H9 (cell line): ENCODE results near the gene MCU. TPM values are rescaled to one million over a fixed set of nuclear protein-coding genes. Genes with fewer than 3 reads are reported as not detected.

Experiments
- DNase-seq: peaks from one replicate; pipeline ENCODE4 v3.0.0-alpha.2; 2017
- H2AFZ ChIP-seq: one replicate; pipeline ENCODE4 v1.6.1; 2013; ENCODE audit warnings: mild to moderate bottlenecking, low read length, control low read depth, moderate library complexity
- H2AK5ac ChIP-seq: 2 replicates; pipeline ENCODE4 v1.6.1; 2013; ENCODE audit warnings: low read length, control low read depth, mixed read lengths; ENCODE audit not compliant: insufficient read length
- H2BK120ac ChIP-seq: one replicate; pipeline ENCODE4 v1.6.1; 2013; ENCODE audit warnings: low read depth, mild to moderate bottlenecking, low read length, control low read depth, inconsistent platforms; ENCODE audit not compliant: poor library complexity, severe bottlenecking
- H2BK12ac ChIP-seq: 2 replicates; pipeline ENCODE4 v1.6.1; 2013; ENCODE audit warnings: low read length, control low read depth, mixed read lengths, low read depth; ENCODE audit not compliant: insufficient read length
- H2BK15ac ChIP-seq: 2 replicates; pipeline ENCODE4 v1.6.1; 2013; ENCODE audit warnings: low read depth, low read length, control low read depth
- H2BK20ac ChIP-seq: one replicate; pipeline ENCODE4 v1.6.1; 2013; ENCODE audit warnings: low read depth, mild to moderate bottlenecking, low read length, control low read depth, inconsistent platforms; ENCODE audit not compliant: poor library complexity, severe bottlenecking
- H2BK5ac ChIP-seq: 2 replicates; pipeline ENCODE4 v1.6.1; 2013; ENCODE audit warnings: low read length, control low read depth, mixed read lengths; ENCODE audit not compliant: insufficient read length
- H3K14ac ChIP-seq: 2 replicates; pipeline ENCODE4 v1.6.1; 2013; ENCODE audit warnings: low read length, control low read depth; ENCODE audit not compliant: insufficient read depth
- H3K18ac ChIP-seq: 2 replicates; pipeline ENCODE4 v1.6.1; 2013; ENCODE audit warnings: low read depth, mild to moderate bottlenecking, mixed read lengths, low read length, control low read depth; ENCODE audit not compliant: insufficient read length
- H3K23ac ChIP-seq: 2 replicates; pipeline ENCODE4 v1.6.1; 2013; ENCODE audit warnings: low read length, control low read depth, mixed read lengths, low read depth; ENCODE audit not compliant: insufficient read length
- H3K23me2 ChIP-seq: 2 replicates; pipeline ENCODE4 v1.6.1; 2013; ENCODE audit warnings: low read depth, mild to moderate bottlenecking, mixed read lengths, low read length, control low read depth; ENCODE audit not compliant: insufficient read length, poor library complexity, severe bottlenecking
- H3K27ac ChIP-seq: 2 replicates; pipeline ENCODE4 v1.5.1; 2013; ENCODE audit warnings: low read length, control low read depth, mixed read lengths, low read depth; ENCODE audit not compliant: insufficient read length
- H3K27me3 ChIP-seq: 2 replicates; pipeline ENCODE4 v1.6.1; 2013; ENCODE audit warnings: low read length, control low read depth, inconsistent platforms; ENCODE audit not compliant: insufficient read depth
- H3K4ac ChIP-seq: 2 replicates; pipeline ENCODE4 v1.6.1; 2013; ENCODE audit warnings: low read depth, mild to moderate bottlenecking, control low read depth, inconsistent platforms, low read length, moderate library complexity
- H3K4me1 ChIP-seq: 2 replicates; pipeline ENCODE4 v1.6.1; 2013; ENCODE audit warnings: low read length, control low read depth, inconsistent platforms; ENCODE audit not compliant: insufficient read depth
- H3K4me2 ChIP-seq: 2 replicates; pipeline ENCODE4 v1.6.1; 2013; ENCODE audit warnings: low read length, control low read depth, mixed read lengths; ENCODE audit not compliant: insufficient read length, insufficient read depth
- H3K56ac ChIP-seq: 2 replicates; pipeline ENCODE4 v1.6.1; 2013; ENCODE audit warnings: low read depth, mild to moderate bottlenecking, mixed read lengths, low read length, control low read depth; ENCODE audit not compliant: insufficient read length
- H3K79me1 ChIP-seq: 2 replicates; pipeline ENCODE4 v1.6.1; 2013; ENCODE audit warnings: low read depth, mild to moderate bottlenecking, moderate library complexity, low read length, control low read depth, inconsistent platforms; ENCODE audit not compliant: insufficient read depth, poor library complexity, severe bottlenecking
- H3K79me2 ChIP-seq: 2 replicates; pipeline ENCODE4 v1.6.1; 2013; ENCODE audit warnings: low read length, control low read depth, inconsistent platforms; ENCODE audit not compliant: insufficient read depth
- H3K9ac ChIP-seq: 2 replicates; pipeline ENCODE4 v1.6.1; 2013; ENCODE audit warnings: low read length, control low read depth, mixed read lengths; ENCODE audit not compliant: insufficient read length; ENCODE audit errors: extremely low read depth
- H3K9me3 ChIP-seq: one replicate; pipeline ENCODE4 v1.6.1; 2013; ENCODE audit warnings: low read depth, low read length, inconsistent platforms; ENCODE audit not compliant: control insufficient read depth
- H3T11ph ChIP-seq: one replicate; pipeline ENCODE4 v1.6.1; 2013; ENCODE audit warnings: mild to moderate bottlenecking, low read length, control low read depth, inconsistent platforms
- H4K20me1 ChIP-seq: one replicate; pipeline ENCODE4 v1.6.1; 2013; ENCODE audit not compliant: control insufficient read depth, insufficient read length, insufficient read depth
- H4K5ac ChIP-seq: 2 replicates; pipeline ENCODE4 v1.6.1; 2013; ENCODE audit warnings: low read depth, mild to moderate bottlenecking, mixed read lengths, low read length, control low read depth; ENCODE audit not compliant: insufficient read length
- H4K8ac ChIP-seq: replicated peaks from 2 replicates; pipeline ENCODE4 v1.6.1; 2013; ENCODE audit warnings: low read length, control low read depth, mixed read lengths, low read depth; ENCODE audit not compliant: insufficient read length
- H4K91ac ChIP-seq: 2 replicates; pipeline ENCODE4 v1.6.1; 2013; ENCODE audit warnings: low read depth, mild to moderate bottlenecking, moderate library complexity, mixed read lengths, low read length, control low read depth; ENCODE audit not compliant: insufficient read length
- H3K27ac Mint-ChIP-seq, 3 experiments: 2 replicates in 2 of 3; 3 replicates in 1 of 3; pipeline ENCODE4 v1.8.0; 2020 to 2021; ENCODE audit warnings: mixed read lengths in 3 of 3, mild to moderate bottlenecking in 1 of 3, moderate library complexity in 1 of 3
- H3K27me3 Mint-ChIP-seq: 2 replicates; pipeline ENCODE4 v1.8.0; 2021; ENCODE audit warnings: low read depth, mild to moderate bottlenecking, moderate library complexity, mixed read lengths
- H3K36me3 Mint-ChIP-seq, 3 experiments: 2 replicates in 2 of 3; 3 replicates in 1 of 3; pipeline ENCODE4 v1.8.0; 2020 to 2021; ENCODE audit warnings: low read depth in 3 of 3, mixed read lengths in 3 of 3; ENCODE audit not compliant: insufficient read depth in 1 of 3
- H3K4me1 Mint-ChIP-seq, 2 experiments: 2 replicates each; pipeline ENCODE4 v1.8.0; 2020; ENCODE audit warnings: mixed read lengths in 2 of 2
- H3K4me3 Mint-ChIP-seq, 2 experiments: 2 replicates in 1 of 2; 3 replicates in 1 of 2; pipeline ENCODE4 v1.8.0; 2020 to 2021; ENCODE audit warnings: mild to moderate bottlenecking in 2 of 2, mixed read lengths in 2 of 2, moderate library complexity in 1 of 2
- H3K9me3 Mint-ChIP-seq, 2 experiments: 2 replicates in 1 of 2; 3 replicates in 1 of 2; pipeline ENCODE4 v1.8.0; 2020; ENCODE audit warnings: mild to moderate bottlenecking in 2 of 2, mixed read lengths in 2 of 2, moderate library complexity in 1 of 2
- CTCF ChIP-seq: fragments of 200-600 bp; sonication (generic); conservative IDR thresholded peaks from 3 replicates; pipeline ENCODE4 v1.8.0; 2021; ENCODE audit warnings: antibody characterized with exemption, mild to moderate bottlenecking
- WGBS: extraction: QIAGEN DNeasy Blood & Tissue Kit; methylation state at CpG from one replicate; pipeline ENCODE4 v1.1.7; 2013; ENCODE audit warnings: missing lambda C conversion rate, low lambda C conversion rate, mixed read lengths; ENCODE audit not compliant: insufficient read length; ENCODE audit errors: extremely low coverage; 5-methylcytosine and 5-hydroxymethylcytosine counted together
- total RNA-seq: library from RNA; stranded (reverse); gene quantifications from 2 replicates; pipeline ENCODE4 v1.2.1, GENCODE V29; 2021

Gene MCU
- total RNA-seq, 1 experiment from 2014 or later = 36.6 TPM

DNA sequence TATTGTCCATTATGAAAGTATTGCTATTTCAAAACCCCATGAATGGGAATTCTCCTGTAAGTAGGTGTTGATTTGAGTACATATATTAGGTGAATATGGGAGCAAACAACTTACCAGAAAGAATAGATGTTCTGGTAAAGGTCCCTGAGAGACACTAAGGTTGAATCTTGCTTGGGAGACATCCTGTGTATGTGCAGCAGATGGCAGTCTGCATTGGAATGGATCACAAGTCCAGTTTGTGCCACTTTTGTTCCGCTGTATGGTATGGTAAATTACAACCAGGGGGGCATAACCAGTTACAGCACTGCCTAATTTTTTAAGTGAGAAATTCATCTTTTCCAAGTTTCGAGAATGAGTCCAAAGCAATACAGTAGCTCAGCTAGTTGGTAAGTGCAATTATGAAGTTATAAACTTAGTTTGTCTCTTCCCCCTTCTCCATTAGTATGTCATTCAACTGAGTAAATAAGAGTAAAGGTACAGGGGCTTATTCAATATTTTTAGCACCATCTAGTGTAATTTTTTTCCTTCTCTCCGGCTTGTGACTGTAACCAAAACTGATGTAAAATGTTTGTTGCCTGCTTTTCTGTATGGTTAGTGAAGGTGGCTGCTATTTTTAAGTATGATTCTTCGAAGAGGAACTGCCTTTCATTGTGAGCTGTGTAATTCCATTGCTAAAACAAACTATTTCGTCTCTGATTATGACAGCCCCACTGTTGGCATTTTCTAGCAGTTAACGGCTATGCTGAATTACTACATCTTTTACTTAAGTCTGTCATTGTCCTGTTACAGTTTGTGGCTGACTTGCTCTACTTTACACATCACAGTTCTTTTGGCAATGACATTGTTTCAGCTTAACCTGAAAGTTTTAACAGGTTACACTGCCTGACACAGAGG, 2.8 kb downstream of the MCU start:
- no peak for DNase-seq
- H3K27me3 ChIP-seq = no peaks in the 10 kb centered on the region
- Mint-ChIP-seq H3K4me1 (peaks cover 26 to 32% of the 10 kb centered on the region in 2 experiments), H3K9me3 (no peaks in the 10 kb centered on the region; a peak in 1 of 5 replicates), H3K4me3 (no peak overlapping the region), H3K27ac (no peak overlapping the region), H3K27me3 (no peaks in the 10 kb centered on the region), H3K36me3 (no peaks in the 10 kb centered on the region)
- H2AFZ ChIP-seq = no peak overlapping the region
- H3K4me1 ChIP-seq = peaks cover 8% of the 10 kb centered on the region; the same call in 1 of the 2 replicates
- no peak overlapping the region for H4K5ac ChIP-seq
- no peak overlapping the region for H4K8ac ChIP-seq
- H4K20me1 ChIP-seq = no peaks in the 10 kb centered on the region
- no peaks in the 10 kb centered on the region for H3K9me3 ChIP-seq
- H3K4ac ChIP-seq = no peak overlapping the region
- H2BK120ac ChIP-seq = no peak overlapping the region
- H3K4me2 ChIP-seq = no peak overlapping the region
- H2BK5ac ChIP-seq = no peak overlapping the region
- peak; percentile 25; the same call in 1 of the 3 replicates for TF ChIP-seq CTCF
- H3K18ac ChIP-seq = no peak overlapping the region
- no CpG with 5 or more reads among the region's 6 CpGs for WGBS
- H4K91ac ChIP-seq = no peak overlapping the region
- peaks cover 4% of the 10 kb centered on the region for H3K79me1 ChIP-seq
- H2BK15ac ChIP-seq = no peak overlapping the region
- H3K27ac ChIP-seq = no peak overlapping the region
- H2BK12ac ChIP-seq = no peak overlapping the region
- H3K14ac ChIP-seq = no peak overlapping the region
- no peak overlapping the region for H3K23ac ChIP-seq
- no peak overlapping the region for H2BK20ac ChIP-seq
- no peak overlapping the region for H3K56ac ChIP-seq
- H3K9ac ChIP-seq = no peak overlapping the region
- peaks cover 24% of the 10 kb centered on the region; the same call in 1 of the 2 replicates for H3K79me2 ChIP-seq
- no peak overlapping the region for H2AK5ac ChIP-seq
- H3T11ph ChIP-seq = no peak overlapping the region
- H3K23me2 ChIP-seq = peaks cover 7% of the 10 kb centered on the region
